NCI-H2196 (cell line): ENCODE results near the gene RFC4.

Experiments
- DNase-seq: peaks from one replicate; lab custom pipeline; 2025; ENCODE audit not compliant: unreplicated experiment; lab: John Stamatoyannopoulos, UW

The RFC4 gene

GRCh38 chr3:186787642-186788481 is 18.4 kb downstream of the RFC4 start:
- no peak for DNase-seq

- DNase-seq, result no peak
These were observed 19.4 kb downstream of the RFC4 start for GRCh38 chr3:186786922-186787321.

- no peak for DNase-seq
These were observed 20.7 kb downstream of the RFC4 start for GRCh38 chr3:186785495-186786018.

- DNase-seq, result no peak
These were observed 21.3 kb downstream of the RFC4 start for GRCh38 chr3:186784820-186785494.

- peak; percentile 91 for DNase-seq
These were observed 22.4 kb downstream of the RFC4 start for GRCh38 chr3:186783731-186784515.

GRCh38 chr3:186783058-186783730 is 23.1 kb downstream of the RFC4 start, which contains the start of gene EIF4A2:
Gene EIF4A2, plus strand, starts transcription at chr3:186783577. Its CDS starts 34 bp downstream, at chr3:186783611.
- DNase-seq, result peak; percentile 98

- DNase-seq, result no peak
These were observed 23.7 kb downstream of the RFC4 start for GRCh38 chr3:186782542-186783057.

GRCh38 chr3:186779204-186779603 is 27.1 kb downstream of the RFC4 start:
- DNase-seq, result no peak

- no peak for DNase-seq
These were observed 30.3 kb downstream of the RFC4 start for GRCh38 chr3:186775999-186776398.

- no peak for DNase-seq
These were observed 33.4 kb downstream of the RFC4 start for GRCh38 chr3:186772701-186773417.

- no peak for DNase-seq
These were observed 34.0 kb downstream of the RFC4 start for GRCh38 chr3:186772281-186772694.

GRCh38 chr3:186760897-186761447 is 45.3 kb downstream of the RFC4 start:
- no peak for DNase-seq

GRCh38 chr3:186760141-186760833 is 46.0 kb downstream of the RFC4 start:
- DNase-seq, result no peak

- no peak for DNase-seq
These were observed 46.9 kb downstream of the RFC4 start for GRCh38 chr3:186759231-186759930.

- DNase-seq, result no peak
These were observed 48.5 kb downstream of the RFC4 start for GRCh38 chr3:186757686-186758220.

- DNase-seq, result no peak
These were observed 49.1 kb downstream of the RFC4 start for GRCh38 chr3:186757214-186757613.

GRCh38 chr3:186754871-186755270 is 51.4 kb downstream of the RFC4 start:
- DNase-seq, result no peak

GRCh38 chr3:186754006-186754405 is 52.3 kb downstream of the RFC4 start:
- DNase-seq, result no peak
